Neural cell (in vitro differentiated cells): ENCODE data around the gene SAMD10. TPM values are rescaled to one million over a fixed set of nuclear protein-coding genes. Genes with fewer than 3 reads are reported as not detected.

Experiments used
- H2AFZ ChIP-seq: fragments of 200-600, 300-800 bp; sonication (generic), shearing (Covaris generic); 2 replicates; pipeline ENCODE4 v1.6.0; 2014; ENCODE audit warnings: low read depth, mild to moderate bottlenecking, antibody characterized with exemption, low read length, moderate library complexity
- H3F3A ChIP-seq: fragments of 200-600 bp; shearing (Covaris generic); 2 replicates; pipeline ENCODE4 v1.6.1; 2016; ENCODE audit warnings: mild to moderate bottlenecking, moderate library complexity, mixed read lengths, antibody characterized with exemption, low read length; ENCODE audit not compliant: insufficient read depth, poor library complexity, severe bottlenecking
- H3K27ac ChIP-seq: fragments of 200-600, 300-800 bp; sonication (generic), shearing (Covaris generic); 2 replicates; pipeline ENCODE4 v1.5.1; 2014; ENCODE audit warnings: mild to moderate bottlenecking, low read length, moderate library complexity
- H3K27me3 ChIP-seq: fragments of 300-800, 200-600 bp; sonication (generic), shearing (Covaris generic); 2 replicates; pipeline ENCODE4 v1.6.0; 2014; ENCODE audit warnings: mild to moderate bottlenecking, low read depth, low read length, moderate library complexity; ENCODE audit not compliant: insufficient read depth
- H3K36me3 ChIP-seq: fragments of 300-800, 200-600 bp; sonication (generic), shearing (Covaris generic); 2 replicates; pipeline ENCODE4 v1.5.1; 2014; ENCODE audit warnings: mild to moderate bottlenecking, antibody characterized with exemption, low read length, moderate library complexity; ENCODE audit not compliant: insufficient read depth
- H3K4me2 ChIP-seq: fragments of 300-800, 200-600 bp; sonication (generic), shearing (Covaris generic); 2 replicates; pipeline ENCODE4 v1.6.0; 2014; ENCODE audit warnings: mild to moderate bottlenecking, low read length
- H3K4me3 ChIP-seq: fragments of 300-800, 200-600 bp; sonication (generic), shearing (Covaris generic); 2 replicates; pipeline ENCODE4 v1.5.1; 2014; ENCODE audit warnings: mild to moderate bottlenecking, low read length, moderate library complexity
- H3K79me2 ChIP-seq: fragments of 200-600 bp; shearing (Covaris generic); replicated peaks from 2 replicates; pipeline ENCODE4 v1.6.0; 2014; ENCODE audit warnings: mild to moderate bottlenecking, low read length, moderate library complexity; ENCODE audit not compliant: insufficient read depth
- H3K9ac ChIP-seq: fragments of 300-800, 200-600 bp; sonication (generic), shearing (Covaris generic); 2 replicates; pipeline ENCODE4 v1.6.1; 2016; ENCODE audit warnings: mild to moderate bottlenecking, low read length, mixed read lengths
- H3K9me2 ChIP-seq: fragments of 200-600 bp; shearing (Covaris generic); 2 replicates; pipeline ENCODE4 v1.6.1; 2016; ENCODE audit warnings: mild to moderate bottlenecking, low read length, mixed read lengths; ENCODE audit not compliant: insufficient read depth
- H3K9me3 ChIP-seq: fragments of 200-600, 300-800 bp; sonication (generic), shearing (Covaris generic); 2 replicates; pipeline ENCODE4 v1.6.1; 2016; ENCODE audit warnings: mild to moderate bottlenecking, mixed run types, low read length, moderate library complexity, mixed read lengths
- H4K20me1 ChIP-seq: fragments of 200-600 bp; shearing (Covaris generic); 2 replicates; pipeline ENCODE4 v1.6.1; 2016; ENCODE audit warnings: mild to moderate bottlenecking, mixed run types; ENCODE audit not compliant: insufficient read depth
- CTCF ChIP-seq: fragments of 450-650 bp; IDR thresholded peaks from 2 replicates; pipeline ENCODE4 v1.5.1; 2014; ENCODE audit warnings: antibody characterized with exemption, mild to moderate bottlenecking, moderate library complexity; ENCODE audit not compliant: poor library complexity, severe bottlenecking
- EP300 ChIP-seq: fragments of 450-650 bp; conservative IDR thresholded peaks from 2 replicates; pipeline ENCODE4 v1.6.1; 2014; ENCODE audit warnings: antibody characterized with exemption, mild to moderate bottlenecking, moderate library complexity; ENCODE audit not compliant: poor library complexity, severe bottlenecking
- EZH2 ChIP-seq: fragments of 200-600, 300-800 bp; shearing (Covaris generic), sonication (generic); IDR thresholded peaks from 2 replicates; pipeline ENCODE4 v1.6.1; 2014; ENCODE audit warnings: antibody characterized with exemption, low read length, borderline replicate concordance, mild to moderate bottlenecking; ENCODE audit not compliant: insufficient read depth, poor library complexity, severe bottlenecking
- MXI1 ChIP-seq: fragments of 450-650 bp; conservative IDR thresholded peaks from 2 replicates; pipeline ENCODE4 v1.6.1; 2014; ENCODE audit warnings: antibody characterized with exemption, mild to moderate bottlenecking; ENCODE audit not compliant: poor library complexity, severe bottlenecking
- POLR2AphosphoS5 ChIP-seq: IDR thresholded peaks from 2 replicates; pipeline ENCODE4 v1.6.1; 2012
- RAD21 ChIP-seq: fragments of 450-650 bp; conservative IDR thresholded peaks from 2 replicates; pipeline ENCODE4 v1.6.1; 2014; ENCODE audit warnings: antibody characterized with exemption, mild to moderate bottlenecking, moderate library complexity
- REST ChIP-seq: IDR thresholded peaks from 2 replicates; pipeline ENCODE4 v1.6.1; 2012; ENCODE audit warnings: borderline replicate concordance
- SMC3 ChIP-seq: fragments of 450-650 bp; conservative IDR thresholded peaks from 2 replicates; pipeline ENCODE4 v1.6.1; 2014; ENCODE audit warnings: antibody characterized with exemption, mild to moderate bottlenecking, moderate library complexity; ENCODE audit not compliant: poor library complexity
- TAF1 ChIP-seq: IDR thresholded peaks from 2 replicates; pipeline ENCODE4 v1.6.1; 2012; ENCODE audit warnings: low read depth
- polyA plus RNA-seq: library from polyadenylated mRNA; depleted of rRNA; stranded (reverse); fragments of >200 nt; gene quantifications from 2 replicates; pipeline ENCODE4 v1.2.3, GENCODE V29; 2014

The SAMD10 gene
- polyA plus RNA-seq, 1 donor from 2014 or later: 23.3 TPM

GRCh38 chr20:63939061-63939935, 40.1 kb downstream of the SAMD10 start:
- Histone ChIP-seq H3F3A (no peaks in the 10 kb centered on the region), H3K27me3 (no peaks in the 10 kb centered on the region), H4K20me1 (no peaks in the 10 kb centered on the region), H3K36me3 (no peaks in the 10 kb centered on the region), H2AFZ (no peak overlapping the region), H3K27ac (no peak overlapping the region), H3K4me3 (no peak overlapping the region), H3K9ac (no peak overlapping the region), H3K9me3 (no peaks in the 10 kb centered on the region), H3K4me2 (no peak overlapping the region), H3K9me2 (no peaks in the 10 kb centered on the region), H3K79me2 (no peaks in the 10 kb centered on the region)
- TF ChIP-seq EP300 (no peak), EZH2 (no peak), MXI1 (no peak)

- Histone ChIP-seq H3K36me3 (peaks cover 3% of the 10 kb centered on the region), H3K9me3 (no peaks in the 10 kb centered on the region), H3K79me2 (no peaks in the 10 kb centered on the region), H4K20me1 (no peaks in the 10 kb centered on the region), H3K27ac (no peak overlapping the region), H3K4me3 (no peak overlapping the region), H3K9ac (no peak overlapping the region), H3K4me2 (no peak overlapping the region), H3K27me3 (no peaks in the 10 kb centered on the region), H2AFZ (no peak overlapping the region), H3F3A (no peaks in the 10 kb centered on the region), H3K9me2 (no peaks in the 10 kb centered on the region)
- no peak for TF ChIP-seq TAF1
- no peak for TF ChIP-seq RAD21
- TF ChIP-seq MXI1: no peak
- TF ChIP-seq SMC3: no peak
- TF ChIP-seq CTCF: no peak
- TF ChIP-seq EZH2: no peak
- no peak for TF ChIP-seq REST
- TF ChIP-seq EP300: no peak
- no peak for TF ChIP-seq POLR2AphosphoS5
Observed at GRCh38 chr20:63937596-63937995, 41.8 kb downstream of the SAMD10 start.
